ENCODE measurements around the gene DRG2.

- TF ChIP-seq CTCF (IDR thresholded peaks at IDR 0.05 in 8 of 11, conservative IDR thresholded peaks at IDR 0.05 in 3 of 11) = no peak
- no peak for TF ChIP-seq POLR2A (IDR thresholded peaks at IDR 0.05)
Observed at GRCh38 chr17:18119166-18119745, 31.5 kb downstream of the DRG2 start.

Data from spleen (tissue), 7 donors.